ENCODE measurements around the gene UBE2E2.

UBE2E2 gene

DNA sequence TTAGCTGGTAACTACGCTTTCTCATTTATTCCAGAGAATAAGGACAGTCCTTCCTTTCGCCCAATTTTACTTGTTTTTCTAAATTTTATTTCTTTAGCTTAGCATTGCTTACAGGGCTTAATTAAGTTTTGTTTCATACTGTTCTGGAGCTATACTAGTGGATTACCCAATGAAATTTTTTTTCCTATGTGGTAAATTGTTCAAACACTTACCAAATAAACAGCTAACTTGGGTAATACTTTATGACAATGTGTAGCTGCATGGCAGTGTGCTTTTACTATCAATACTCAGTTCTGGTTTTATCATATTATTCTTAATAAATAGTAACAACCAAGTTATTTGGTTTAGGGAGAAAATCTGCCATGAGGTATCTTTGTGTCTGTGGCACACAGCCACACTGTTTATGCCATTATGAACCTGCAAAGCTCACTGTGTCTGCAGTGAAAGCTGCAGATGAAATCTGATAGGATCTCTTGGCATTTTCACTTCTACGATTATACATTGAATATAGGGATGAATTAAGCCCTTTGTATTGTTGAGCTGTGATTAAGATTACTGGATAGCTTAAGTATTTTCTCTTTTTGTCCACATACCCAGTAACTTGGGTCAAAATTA lies 37.2 kb downstream of the UBE2E2 start:
- no peak for DNase-seq (ENCODE audit: low read depth in 2 of 2)

DNA sequence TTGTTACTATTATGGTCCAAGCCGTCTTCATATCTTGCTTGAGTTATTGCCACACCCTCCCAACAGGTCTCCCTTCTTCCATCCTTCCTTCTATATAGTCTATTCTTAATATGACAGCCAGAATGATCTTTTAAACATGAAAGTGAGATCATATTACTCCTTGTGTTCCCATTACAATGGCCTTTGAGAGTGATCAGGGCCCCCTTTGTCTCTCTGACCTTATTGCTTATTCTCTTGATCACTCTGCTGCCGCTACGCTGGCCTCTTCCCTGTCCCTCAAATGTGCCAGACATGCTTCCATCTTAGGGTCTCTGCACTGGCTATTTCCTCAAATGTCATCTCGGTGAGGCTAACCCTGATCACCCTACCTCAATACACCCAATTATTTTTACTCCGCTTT lies 38.1 kb downstream of the UBE2E2 start:
- no peak for DNase-seq (ENCODE audit: low read depth in 2 of 2)

DNA sequence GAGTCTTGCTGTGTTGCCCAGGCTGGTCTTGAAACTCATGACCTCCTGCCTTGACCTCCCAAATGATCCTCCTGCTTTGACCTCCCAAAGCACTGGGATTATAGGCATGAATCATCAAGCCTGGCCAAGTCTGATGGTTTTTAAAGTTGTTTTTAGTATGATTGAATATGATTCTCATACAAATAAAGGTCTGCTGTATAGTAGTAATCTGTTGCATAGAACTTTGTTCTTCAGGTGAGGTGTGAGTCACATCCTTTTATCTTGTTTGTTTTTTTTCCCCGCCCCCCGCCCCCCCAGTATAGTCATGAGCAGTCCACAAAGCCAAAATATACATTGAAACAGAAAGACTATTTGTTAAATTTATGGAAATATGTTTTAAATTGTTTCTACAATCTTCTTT lies 39.0 kb downstream of the UBE2E2 start:
- no peak for DNase-seq (ENCODE audit: low read depth in 2 of 2)

DNA sequence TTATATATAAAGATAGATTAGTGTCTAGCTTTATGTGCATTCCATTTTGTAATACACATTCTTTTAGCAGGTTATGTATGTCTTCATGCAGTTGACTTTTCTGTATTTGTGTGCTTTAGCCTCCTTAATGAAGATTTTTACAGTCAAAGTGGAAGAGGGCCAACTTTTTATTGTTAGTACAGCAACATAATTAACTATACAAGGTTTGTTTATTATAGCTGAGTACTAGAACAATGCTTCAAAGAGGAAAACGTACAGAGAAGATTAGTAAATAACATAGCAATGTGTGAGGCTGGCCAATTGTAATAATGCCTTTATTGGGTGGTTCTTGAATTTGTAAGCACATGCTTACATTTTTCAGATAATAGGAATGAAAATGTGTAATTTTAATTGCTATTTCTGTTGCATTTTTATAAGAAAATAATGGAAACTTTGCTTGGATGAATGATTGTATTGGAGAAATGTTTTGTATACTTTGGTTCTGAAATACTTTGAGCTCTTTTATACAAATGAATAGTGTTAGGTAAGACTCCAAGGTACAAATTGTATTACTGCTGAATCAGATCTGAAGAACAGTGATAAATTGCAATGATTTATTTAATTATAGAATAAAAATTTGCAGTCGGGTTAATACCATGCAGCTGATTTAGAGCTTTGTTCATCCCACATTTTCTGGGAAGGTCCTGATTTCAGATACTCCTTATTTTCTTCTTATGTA lies 41.4 kb downstream of the UBE2E2 start:
- DNase-seq (ENCODE audit: low read depth in 2 of 2): no peak

DNA sequence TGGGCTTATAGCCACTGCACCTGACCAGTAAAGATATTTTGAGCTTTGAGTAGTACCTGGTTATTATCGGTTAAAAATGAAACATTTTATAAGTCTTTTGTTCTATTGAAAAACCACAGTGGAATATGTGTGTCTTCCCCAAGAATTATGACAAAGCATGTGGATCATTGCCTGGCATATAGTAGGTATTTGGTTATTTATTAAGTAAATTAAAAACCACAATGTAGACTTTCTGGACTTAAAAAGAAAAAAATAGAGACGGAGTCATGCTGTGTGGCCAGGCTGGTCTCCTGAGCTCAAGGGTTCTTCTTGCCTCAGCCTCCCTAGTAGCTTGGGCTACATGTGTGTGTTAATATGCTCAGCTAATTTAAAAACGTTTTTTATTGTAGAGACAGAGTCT lies 43.5 kb downstream of the UBE2E2 start:
- no peak for DNase-seq (ENCODE audit: low read depth in 2 of 2)

DNA sequence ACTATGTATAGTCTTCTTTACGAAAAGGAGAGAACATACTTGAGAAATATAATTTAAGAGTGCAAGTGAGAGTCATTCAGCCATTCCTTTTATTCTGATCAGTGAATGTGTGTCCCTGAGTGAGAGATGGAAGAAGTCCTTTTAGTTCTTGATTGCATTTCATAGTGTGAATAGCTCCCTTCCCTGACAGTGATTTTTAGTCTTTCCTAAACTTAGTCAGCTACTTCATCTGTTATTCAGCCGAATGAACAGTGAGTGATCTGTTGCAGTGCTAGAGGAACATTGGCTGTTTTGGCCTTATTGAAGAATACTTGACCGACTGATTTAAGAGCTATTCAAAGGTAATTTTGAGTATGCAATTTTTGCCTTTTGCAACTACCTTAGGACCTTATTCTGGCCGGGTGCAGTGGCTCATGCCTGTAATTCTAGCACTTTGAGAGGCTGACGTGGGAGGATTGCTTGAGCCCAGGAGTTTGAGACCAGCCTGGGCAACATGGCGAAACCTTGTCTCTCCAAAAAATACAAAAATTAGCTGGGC lies 45.5 kb downstream of the UBE2E2 start:
- DNase-seq (ENCODE audit: low read depth in 2 of 2): no peak

DNA sequence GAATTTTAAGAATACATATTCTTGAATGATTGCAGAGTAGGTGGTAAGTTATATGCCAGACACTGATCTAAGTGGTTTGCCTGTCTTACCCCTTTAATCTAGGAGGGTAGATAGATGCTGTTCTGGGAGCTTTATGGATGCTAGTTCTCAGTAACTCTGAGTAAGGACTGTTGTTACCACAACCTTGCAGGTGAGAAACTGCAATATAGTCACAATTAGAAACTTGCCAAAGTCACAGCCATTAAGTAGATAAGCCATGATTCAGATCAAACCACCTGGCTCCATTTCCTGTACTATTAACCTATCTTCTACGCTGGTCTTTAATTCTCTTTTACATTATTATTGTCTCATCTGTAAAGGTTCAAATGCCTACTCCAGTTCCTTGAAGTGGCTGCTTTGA lies 46.8 kb downstream of the UBE2E2 start:
- no peak for DNase-seq (ENCODE audit: low read depth in 2 of 2)

DNA sequence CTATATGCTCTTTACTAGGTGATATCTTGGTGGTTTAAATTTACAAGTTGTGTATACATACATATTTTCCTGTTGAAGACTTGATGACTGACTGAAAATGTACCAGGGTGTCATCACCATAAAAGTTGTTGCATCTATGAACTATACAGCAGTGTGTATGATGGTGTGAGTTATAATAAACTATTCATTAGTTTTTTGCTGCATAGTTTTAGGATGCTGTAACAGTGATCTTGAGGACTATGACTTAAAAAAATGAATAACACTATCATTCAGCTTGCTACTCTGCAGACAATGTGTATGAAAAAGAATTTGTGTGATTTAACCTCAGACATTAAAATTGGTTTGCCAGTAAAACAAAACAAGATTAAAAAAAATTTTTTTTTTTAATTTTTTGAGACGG lies 49.0 kb downstream of the UBE2E2 start:
- DNase-seq (ENCODE audit: low read depth in 2 of 2): no peak

DNA sequence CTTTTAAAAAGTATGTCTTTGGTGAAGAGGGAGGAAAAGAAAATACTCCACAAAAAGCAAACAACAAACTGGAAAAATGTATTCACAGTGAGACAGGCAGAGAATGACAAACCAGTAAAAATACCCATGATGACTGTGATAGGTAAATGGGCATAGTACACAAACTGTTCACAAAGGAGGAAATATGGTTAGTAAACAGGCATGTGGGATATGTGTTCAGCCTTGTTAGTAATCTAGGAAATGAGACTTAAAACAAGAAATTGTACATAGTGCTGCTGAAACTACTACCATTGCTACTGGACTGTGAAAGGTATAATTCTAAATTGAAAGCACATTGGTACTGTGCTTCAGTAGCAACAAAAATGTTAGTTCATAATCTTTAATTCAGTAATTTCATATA lies 50.1 kb downstream of the UBE2E2 start:
- DNase-seq (ENCODE audit: low read depth in 2 of 2): no peak

DNA sequence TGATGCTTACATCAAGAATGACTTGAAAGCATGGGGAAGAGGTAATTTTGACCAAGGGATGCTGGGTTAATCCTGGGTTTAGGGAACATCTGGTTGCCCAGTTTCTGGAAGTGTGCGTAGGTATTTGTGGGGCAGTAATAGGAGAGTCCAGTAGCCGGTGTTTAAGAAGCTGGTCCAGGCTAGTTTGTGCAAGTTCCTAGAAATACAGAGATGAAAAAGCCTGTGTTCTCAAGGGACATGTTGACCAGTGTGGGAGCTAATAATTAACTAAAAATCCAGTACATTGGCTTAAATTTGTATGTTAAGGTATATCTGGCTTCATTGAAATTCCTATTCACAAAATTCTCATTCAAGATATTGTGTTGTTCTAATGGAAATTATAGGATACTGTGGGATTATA lies 51.2 kb downstream of the UBE2E2 start:
- no peak for DNase-seq (ENCODE audit: low read depth in 2 of 2)

DNA sequence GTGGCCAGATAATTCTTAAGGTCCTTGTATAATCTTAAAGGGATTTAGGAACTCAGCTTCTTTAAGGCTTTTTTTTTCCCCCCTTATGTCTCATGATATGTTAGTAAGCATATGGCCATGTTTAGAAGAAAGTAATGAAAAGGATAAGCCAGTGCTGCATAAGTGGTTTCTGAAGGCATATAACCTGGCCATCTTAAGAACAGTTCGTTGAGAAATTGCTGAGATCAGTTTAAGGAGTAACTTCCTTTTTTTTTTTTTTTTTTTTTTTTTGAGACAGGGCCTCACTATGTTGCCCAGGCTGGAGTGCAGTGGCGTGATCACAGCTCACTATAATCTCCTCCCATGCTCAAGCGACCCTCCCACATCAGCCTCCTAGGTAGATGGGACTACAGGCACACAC lies 51.7 kb downstream of the UBE2E2 start:
- DNase-seq (ENCODE audit: low read depth in 2 of 2): no peak

DNA sequence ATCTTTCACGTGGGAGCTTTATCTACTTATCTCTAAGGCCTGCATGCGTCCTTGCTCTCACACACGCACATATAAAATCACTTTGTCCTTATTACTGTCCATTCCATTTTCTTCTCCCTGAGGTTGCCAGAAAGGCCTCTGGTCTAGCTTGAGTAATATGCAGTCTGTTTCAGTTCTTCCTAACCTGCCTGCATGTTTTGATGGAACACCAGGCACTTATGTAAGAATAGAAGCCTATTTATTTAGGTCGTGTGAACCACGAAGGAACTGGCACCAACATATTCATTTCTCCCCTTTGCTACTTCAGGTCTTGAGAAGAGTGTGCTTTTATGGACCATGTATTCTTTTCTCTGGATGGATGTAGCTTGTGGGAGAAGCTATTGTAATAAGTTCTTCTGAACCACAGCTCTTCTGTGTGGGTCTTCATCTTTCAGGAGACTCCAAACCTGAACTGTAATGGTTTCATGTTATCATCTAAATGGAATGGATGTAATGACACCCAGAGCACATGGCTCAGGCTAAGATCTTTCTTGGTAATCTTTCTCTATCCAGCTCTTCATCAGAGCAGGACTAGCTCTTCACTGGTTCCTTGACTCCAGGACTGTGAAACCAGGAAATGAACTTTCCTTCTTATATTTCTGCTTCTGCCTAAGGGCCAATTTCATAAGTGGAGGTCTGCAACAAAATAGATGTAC lies 53.8 kb downstream of the UBE2E2 start:
- DNase-seq (ENCODE audit: low read depth in 2 of 2): no peak

DNA sequence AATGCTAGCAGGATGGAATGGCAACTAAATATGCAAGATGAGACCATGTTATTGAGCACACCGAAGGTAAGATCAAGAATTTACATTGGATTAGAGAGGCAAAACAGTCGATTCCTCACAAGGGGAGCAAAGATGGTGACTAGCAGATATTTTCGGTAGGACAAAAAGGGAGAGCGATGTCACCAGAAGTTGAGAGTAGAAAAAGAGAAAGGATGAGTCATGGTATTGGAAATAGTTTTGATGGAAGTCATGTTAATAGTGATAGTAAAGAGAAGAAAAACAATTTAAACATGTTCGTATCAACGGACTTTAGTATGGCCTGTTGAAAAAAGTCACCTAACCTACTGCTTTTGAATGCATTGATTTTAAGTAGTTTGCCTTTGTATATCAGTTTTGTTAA lies 55.0 kb downstream of the UBE2E2 start:
- DNase-seq (ENCODE audit: low read depth in 2 of 2): no peak

DNA sequence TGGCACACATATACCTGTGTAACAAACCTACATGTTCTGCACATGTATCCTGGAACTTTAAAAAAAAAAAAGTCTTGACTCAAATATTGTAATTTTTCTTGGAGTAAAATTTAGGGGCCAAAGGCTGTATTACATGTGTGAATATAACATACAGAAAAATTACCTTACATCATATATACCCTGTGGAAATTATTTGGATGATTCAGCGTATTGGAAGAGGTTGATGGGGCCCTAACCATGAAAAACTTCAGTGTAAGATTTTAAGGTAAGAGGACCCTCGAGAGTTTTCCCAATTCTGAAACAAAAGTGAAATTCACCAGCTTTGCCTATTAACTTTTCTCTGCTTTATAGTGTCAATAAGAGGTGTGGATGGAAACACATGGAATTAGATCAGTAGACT lies 56.4 kb downstream of the UBE2E2 start:
- no peak for DNase-seq (ENCODE audit: low read depth in 2 of 2)

DNA sequence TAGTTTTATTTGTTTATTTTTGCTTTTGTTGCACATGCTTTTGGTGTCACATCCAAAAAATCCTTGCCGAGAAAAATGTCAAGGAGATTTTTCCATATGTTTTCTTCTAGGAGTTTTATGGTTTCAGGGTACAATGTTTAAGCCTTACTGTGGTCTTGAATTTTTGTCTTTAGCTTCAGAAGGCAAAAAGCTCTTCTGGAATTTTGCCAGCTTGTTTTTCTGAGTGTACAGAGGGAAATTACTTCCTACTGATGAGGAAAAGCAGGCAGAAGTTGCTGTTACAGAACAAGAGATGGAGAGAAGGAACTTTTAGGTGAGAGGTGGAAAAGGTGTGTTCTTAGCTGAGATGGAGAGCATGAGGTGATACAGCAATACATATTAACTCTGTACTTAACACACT lies 59.6 kb downstream of the UBE2E2 start:
- DNase-seq (ENCODE audit: low read depth in 2 of 2): no peak

DNA sequence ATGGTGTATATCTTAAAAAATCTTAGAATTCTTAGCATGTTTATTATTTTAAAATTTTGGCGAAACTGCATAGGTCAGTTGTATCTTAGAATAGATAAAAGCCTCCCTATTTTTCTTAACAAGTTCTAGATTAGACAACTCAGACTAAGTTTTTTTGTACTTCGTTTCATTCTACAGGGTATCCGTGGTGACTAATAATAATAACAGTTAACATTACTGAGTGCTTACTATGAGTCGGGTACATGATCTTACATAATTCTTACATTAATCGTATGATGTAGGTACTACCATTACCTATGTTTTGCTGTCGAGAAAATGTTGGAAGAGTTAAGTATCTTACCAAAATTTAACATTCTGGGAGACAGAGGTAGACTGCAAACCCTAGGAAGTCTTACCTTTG lies 60.7 kb downstream of the UBE2E2 start:
- DNase-seq (ENCODE audit: low read depth in 2 of 2): no peak

DNA sequence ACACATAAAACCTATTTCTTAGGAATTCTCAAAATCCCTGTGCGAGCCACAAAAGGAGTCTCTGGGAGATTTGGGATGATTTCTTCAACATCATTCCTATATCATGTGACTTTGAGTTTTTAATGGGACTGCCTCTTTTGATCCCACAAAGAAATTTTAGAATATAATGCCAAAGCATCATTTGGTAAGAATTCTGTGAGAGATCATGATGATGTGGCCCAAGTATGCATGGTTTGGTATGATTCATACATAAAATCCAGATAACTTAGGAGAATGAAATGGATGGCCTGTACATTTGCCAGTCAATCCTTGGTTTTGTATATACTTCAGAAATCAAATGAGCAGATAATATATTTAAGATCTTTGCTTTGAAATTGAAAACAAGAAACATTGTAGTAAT lies 61.3 kb downstream of the UBE2E2 start:
- DNase-seq (ENCODE audit: low read depth in 2 of 2): no peak

DNA sequence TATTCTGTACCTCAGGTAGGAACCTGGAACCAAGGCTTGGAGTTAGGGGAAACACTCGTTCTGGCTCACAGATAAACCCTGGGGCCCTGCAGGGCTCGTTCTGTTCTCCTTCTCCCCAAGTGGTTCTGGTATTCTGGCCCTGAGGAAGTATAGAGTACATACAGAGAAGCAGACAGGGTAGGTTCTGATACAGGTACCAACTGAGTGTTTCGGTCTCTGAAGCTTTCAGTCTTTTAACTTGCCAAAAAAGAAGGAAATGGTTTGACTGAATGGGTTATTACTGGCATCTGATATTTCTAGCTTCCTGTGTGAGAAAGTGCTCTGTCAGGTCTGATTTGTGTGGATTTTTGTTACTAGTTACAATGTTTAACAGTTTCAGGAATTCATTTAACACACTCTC lies 67.3 kb downstream of the UBE2E2 start:
- DNase-seq (ENCODE audit: low read depth in 2 of 2): no peak

DNA sequence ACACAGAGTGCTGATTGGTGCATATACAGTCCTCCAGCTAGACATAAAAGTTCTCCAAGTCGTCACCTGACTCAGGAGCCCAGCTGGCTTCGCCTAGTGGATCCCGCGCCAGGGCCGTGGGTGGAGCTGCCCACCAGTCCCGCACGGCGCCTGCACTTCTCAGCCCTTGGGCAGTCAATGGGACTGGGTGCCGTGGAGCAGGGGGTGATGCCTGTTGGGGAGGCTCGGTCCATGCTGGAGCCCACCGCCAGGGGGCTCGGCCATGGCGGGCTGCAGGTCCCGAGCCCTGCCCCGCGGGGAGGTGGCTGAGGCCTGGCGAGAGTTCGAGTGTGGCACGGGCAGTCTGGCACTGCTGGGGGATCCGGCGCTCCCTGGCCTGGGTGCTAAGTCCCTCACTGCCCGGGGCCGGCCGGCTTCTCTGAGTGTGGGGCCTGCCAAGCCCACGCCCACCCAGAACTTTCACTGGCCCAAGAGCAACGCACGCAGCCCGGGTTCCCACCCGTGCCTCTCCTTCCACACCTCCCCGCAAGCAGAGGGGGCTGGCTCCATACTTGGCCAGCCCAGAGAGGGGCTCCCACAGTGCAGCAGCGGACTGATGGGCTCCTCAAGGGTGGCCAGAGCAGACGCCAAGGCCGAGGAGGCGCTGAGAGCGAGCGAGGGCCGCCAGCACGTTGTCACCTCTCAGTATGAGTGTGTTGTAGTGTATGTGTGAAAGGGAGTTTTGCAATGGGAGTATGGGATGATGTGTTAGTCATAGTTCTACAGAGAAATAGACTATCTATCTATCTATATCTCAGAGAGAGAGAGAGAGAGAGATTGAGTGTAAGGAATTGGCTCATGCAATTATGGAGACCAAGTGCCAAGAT lies 69.0 kb downstream of the UBE2E2 start:
- no peak for DNase-seq (ENCODE audit: low read depth in 2 of 2)

DNA sequence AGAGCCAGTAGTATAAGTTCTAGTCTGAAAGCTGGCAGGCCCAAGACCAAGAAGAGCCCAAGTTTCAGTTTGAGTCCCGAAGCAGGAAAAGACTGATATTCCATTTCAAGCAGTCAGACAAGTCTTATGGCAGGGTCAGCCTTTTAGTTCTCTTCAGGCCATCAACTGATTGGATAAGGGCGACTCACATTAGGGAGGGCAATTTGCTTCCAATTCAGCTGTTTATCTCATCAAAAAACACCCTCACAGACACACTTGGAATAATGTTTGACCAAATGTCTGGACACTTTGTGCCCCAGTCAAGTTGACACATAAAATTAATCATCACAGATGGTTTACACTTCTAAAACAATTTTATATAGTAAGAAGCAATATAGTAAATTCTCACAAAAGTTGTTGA lies 69.7 kb downstream of the UBE2E2 start:
- DNase-seq (ENCODE audit: low read depth in 2 of 2): no peak

DNA sequence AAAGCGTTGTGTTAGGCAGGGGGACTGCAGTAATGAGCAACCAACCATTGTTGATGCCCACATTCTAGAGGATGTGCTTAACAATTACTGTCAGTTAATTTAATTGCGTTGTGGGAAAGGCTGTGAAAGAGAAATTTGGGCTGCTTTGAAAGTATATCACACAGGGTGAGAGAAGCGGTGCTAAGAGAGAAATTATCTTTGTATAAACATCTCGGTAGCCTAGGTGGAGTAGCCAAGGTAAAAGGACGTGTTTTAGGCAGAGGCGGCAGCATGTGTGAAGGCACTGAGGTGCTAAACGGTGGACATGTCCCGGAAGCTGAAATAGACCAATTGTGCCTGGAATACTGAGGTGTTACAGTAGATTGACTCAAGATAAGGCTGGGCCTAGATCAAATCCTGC lies 71.9 kb downstream of the UBE2E2 start:
- DNase-seq (ENCODE audit: low read depth in 2 of 2): no peak

DNA sequence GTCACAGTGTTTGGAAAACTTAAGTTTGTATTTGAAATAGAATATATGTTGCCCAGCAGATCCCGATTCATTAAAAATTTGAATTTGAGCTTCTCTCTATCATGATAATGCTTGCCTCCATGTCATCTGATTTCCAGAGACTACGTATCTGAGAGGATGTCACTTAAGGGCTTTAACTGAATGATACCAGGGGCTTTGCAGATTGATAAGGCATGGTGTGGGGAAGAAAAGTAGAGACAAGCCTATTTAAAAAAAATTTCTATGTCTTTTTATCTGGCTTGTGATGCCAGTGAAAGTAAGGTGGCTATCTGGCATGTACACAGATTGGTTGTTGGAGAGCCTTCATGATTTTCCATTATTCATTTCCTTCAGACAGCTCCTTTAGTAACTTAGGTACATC lies 72.7 kb downstream of the UBE2E2 start:
- DNase-seq (ENCODE audit: low read depth in 2 of 2): no peak
